ENCODE measurements around the gene PUM2.

PUM2 gene

GRCh38 chr2:20227894-20228505 lies 122.6 kb downstream of the PUM2 start:
- no peak for DNase-seq

GRCh38 chr2:20226152-20226545 lies 124.5 kb downstream of the PUM2 start:
- DNase-seq = no peak

- DNase-seq = no peak
These were observed 125.1 kb downstream of the PUM2 start for GRCh38 chr2:20225294-20226151.

GRCh38 chr2:20224716-20225293 lies 125.8 kb downstream of the PUM2 start, which contains the start of gene SDC1:
Gene SDC1, minus strand, starts transcription at chr2:20225130. Its CDS starts 263 bp downstream, at chr2:20224867.
- DNase-seq = no peak

GRCh38 chr2:20224164-20224715 lies 126.4 kb downstream of the PUM2 start:
- DNase-seq = no peak

GRCh38 chr2:20223407-20224163 lies 127.1 kb downstream of the PUM2 start:
- DNase-seq = peak in 1 of 2 donors; percentile 8

GRCh38 chr2:20222769-20223406 lies 127.8 kb downstream of the PUM2 start:
- DNase-seq = no peak

GRCh38 chr2:20222014-20222768 lies 128.5 kb downstream of the PUM2 start:
- no peak for DNase-seq

GRCh38 chr2:20221555-20221973 lies 129.1 kb downstream of the PUM2 start:
- no peak for DNase-seq

- no peak for DNase-seq
These were observed 129.7 kb downstream of the PUM2 start for GRCh38 chr2:20220806-20221554.

GRCh38 chr2:20219763-20220380 lies 130.8 kb downstream of the PUM2 start:
- DNase-seq = no peak

- DNase-seq = no peak
These were observed 132.0 kb downstream of the PUM2 start for GRCh38 chr2:20218331-20219320.

GRCh38 chr2:20217041-20217970 lies 133.3 kb downstream of the PUM2 start:
- DNase-seq = no peak

GRCh38 chr2:20216130-20217025 lies 134.3 kb downstream of the PUM2 start:
- DNase-seq = no peak

GRCh38 chr2:20215183-20216040 lies 135.2 kb downstream of the PUM2 start:
- DNase-seq = no peak

Measured in inflammatory macrophage treated with lipopolysaccharide for 1 hour (primary cell).